ENCODE measurements around the gene UNCX.

The UNCX gene

GRCh38 chr7:1231214-1232102 lies 1.2 kb upstream of the UNCX start:
- no peak overlapping the region for H3K4me3 ChIP-seq (ENCODE audit: low read depth, low read length)

GRCh38 chr7:1232103-1232466 lies 587 bp upstream of the UNCX start:
- no peak overlapping the region for H3K4me3 ChIP-seq (ENCODE audit: low read depth, low read length)

GRCh38 chr7:1233333-1234048 lies 819 bp downstream of the UNCX start:
- no peak overlapping the region for H3K4me3 ChIP-seq (ENCODE audit: low read depth, low read length)

- no peak overlapping the region for H3K4me3 ChIP-seq (ENCODE audit: low read depth, low read length)
Measured at GRCh38 chr7:1234049-1234880, 1.6 kb downstream of the UNCX start.

GRCh38 chr7:1234881-1235500 lies 2.3 kb downstream of the UNCX start:
- no peak overlapping the region for H3K4me3 ChIP-seq (ENCODE audit: low read depth, low read length)

GRCh38 chr7:1235501-1236131 lies 2.9 kb downstream of the UNCX start:
- H3K4me3 ChIP-seq (ENCODE audit: low read depth, low read length), result no peak overlapping the region

- no peak overlapping the region for H3K4me3 ChIP-seq (ENCODE audit: low read depth, low read length)
Measured at GRCh38 chr7:1236132-1236661, 3.5 kb downstream of the UNCX start.

- no peak overlapping the region for H3K4me3 ChIP-seq (ENCODE audit: low read depth, low read length)
Measured at GRCh38 chr7:1236831-1237701, 4.4 kb downstream of the UNCX start.

GRCh38 chr7:1237704-1238255 lies 5.1 kb downstream of the UNCX start:
- H3K4me3 ChIP-seq (ENCODE audit: low read depth, low read length), result no peak overlapping the region

- no peak overlapping the region for H3K4me3 ChIP-seq (ENCODE audit: low read depth, low read length)
Measured at GRCh38 chr7:1238450-1238882, 5.8 kb downstream of the UNCX start.

- no peak overlapping the region for H3K4me3 ChIP-seq (ENCODE audit: low read depth, low read length)
Measured at GRCh38 chr7:1238931-1239802, 6.5 kb downstream of the UNCX start.

GRCh38 chr7:1239803-1240516 lies 7.3 kb downstream of the UNCX start:
- H3K4me3 ChIP-seq (ENCODE audit: low read depth, low read length), result no peak overlapping the region

- H3K4me3 ChIP-seq (ENCODE audit: low read depth, low read length), result no peak overlapping the region
Measured at GRCh38 chr7:1240517-1241257, 8.0 kb downstream of the UNCX start.

GRCh38 chr7:1241258-1241602 lies 8.6 kb downstream of the UNCX start:
- no peak overlapping the region for H3K4me3 ChIP-seq (ENCODE audit: low read depth, low read length)

- no peak overlapping the region for H3K4me3 ChIP-seq (ENCODE audit: low read depth, low read length)
Measured at GRCh38 chr7:1241603-1242255, 9.1 kb downstream of the UNCX start.

- no peak overlapping the region for H3K4me3 ChIP-seq (ENCODE audit: low read depth, low read length)
Measured at GRCh38 chr7:1242256-1242605, 9.6 kb downstream of the UNCX start.
